HG03520 (cell line): ENCODE results near the gene UBAP1.
"Not testable (repeated sequence)": the region's sequence is repeated elsewhere in the genome, so short reads cannot be mapped to it uniquely, and the experiment has no call there.

Source experiments
- ATAC-seq: cut with Tn5 transposase; IDR thresholded peaks from one replicate; pipeline ENCODE4 v1.9.1; 2021; ENCODE audit warnings: mild to moderate bottlenecking, moderate library complexity; ENCODE audit not compliant: unreplicated experiment

UBAP1 gene

DNA sequence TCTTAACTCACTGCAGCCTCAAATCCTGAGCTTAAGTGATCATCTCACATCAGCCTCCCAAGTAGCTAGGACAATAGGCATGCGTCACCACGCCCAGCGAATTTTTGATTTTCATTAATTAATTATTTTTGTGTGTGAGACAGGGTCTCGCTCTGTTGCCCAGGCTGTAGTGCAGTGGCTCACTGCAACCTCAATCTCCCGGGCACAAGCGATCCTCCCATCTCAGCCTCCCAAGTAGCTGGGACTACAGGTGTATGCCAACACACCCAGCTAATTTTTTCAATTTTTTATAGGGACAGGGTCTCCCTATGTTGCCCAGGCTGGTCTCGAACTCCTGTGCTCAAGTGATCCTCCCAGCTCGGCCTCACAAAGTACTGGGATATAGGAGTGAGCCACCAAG, 41.4 kb downstream of the UBAP1 start:
- no peak for ATAC-seq

DNA sequence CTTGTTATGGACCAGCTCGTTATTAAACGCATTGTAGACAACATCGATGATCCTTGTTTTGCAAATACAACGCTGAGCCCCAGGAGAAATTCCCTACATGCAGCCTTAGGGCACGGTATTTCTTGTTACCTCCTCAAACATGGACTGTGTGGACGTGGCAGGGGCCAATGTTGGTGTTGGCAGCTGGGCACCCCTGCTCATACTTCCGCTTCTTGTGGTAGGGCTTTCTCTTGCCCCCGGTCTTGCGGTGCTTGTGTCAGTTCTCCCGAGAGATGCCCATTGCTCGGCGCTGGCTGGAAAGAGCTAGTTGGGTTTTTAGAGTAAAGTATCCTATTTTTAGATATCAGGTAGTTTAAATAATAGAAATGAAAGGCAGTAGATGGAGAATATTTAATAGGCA, 45.5 kb downstream of the UBAP1 start:
- no peak for ATAC-seq

- ATAC-seq, result not testable (repeated sequence)
Observed at GRCh38 chr9:34226144-34226760, 47.4 kb downstream of the UBAP1 start.

GRCh38 chr9:34227445-34227844, 48.6 kb downstream of the UBAP1 start:
- ATAC-seq, result no peak

DNA sequence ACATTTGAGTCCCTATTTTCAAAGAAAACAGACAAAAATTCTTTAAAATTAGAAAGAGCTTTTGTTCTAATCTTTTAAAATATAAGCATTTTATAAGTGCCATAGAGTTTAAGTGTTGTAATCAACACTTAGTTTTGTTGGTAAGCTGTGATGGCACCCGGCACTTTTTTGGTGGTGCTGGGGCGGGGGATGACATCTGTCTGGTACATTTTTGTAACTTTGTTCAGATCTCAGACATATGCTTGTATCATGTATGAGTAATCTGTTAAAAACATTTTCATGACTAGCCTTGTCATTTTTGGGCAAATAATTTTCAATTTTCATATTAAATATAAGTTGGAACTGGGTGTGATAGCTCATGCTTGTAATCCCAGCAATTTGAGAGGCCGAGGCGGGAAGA, 51.7 kb downstream of the UBAP1 start:
- ATAC-seq, result no peak

- no peak for ATAC-seq
Observed at GRCh38 chr9:34232201-34232600, 53.4 kb downstream of the UBAP1 start.

DNA sequence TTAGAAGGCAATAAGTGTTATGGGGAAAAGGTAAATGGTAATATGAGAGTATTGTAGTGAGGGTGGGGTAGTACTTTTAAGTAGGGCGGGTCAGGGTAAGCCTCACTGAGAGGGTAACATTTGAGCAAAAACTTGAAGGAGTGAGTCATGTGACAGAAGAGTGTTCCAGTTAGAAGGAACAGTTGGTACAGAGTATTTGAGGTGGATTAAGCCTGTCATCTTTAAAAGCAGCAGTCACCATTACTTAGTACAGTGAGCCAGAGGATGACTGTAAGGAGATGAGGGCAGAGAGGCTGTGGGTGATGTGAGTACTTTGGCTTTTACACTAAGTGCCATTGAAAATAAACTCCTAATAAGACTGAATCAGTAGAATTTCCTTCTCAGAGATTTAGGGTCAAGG, 54.8 kb downstream of the UBAP1 start:
- ATAC-seq, result no peak

- ATAC-seq, result no peak
Observed at GRCh38 chr9:34237836-34238235, 59.0 kb downstream of the UBAP1 start.

GRCh38 chr9:34240006-34240405, 61.2 kb downstream of the UBAP1 start:
- ATAC-seq, result no peak

DNA sequence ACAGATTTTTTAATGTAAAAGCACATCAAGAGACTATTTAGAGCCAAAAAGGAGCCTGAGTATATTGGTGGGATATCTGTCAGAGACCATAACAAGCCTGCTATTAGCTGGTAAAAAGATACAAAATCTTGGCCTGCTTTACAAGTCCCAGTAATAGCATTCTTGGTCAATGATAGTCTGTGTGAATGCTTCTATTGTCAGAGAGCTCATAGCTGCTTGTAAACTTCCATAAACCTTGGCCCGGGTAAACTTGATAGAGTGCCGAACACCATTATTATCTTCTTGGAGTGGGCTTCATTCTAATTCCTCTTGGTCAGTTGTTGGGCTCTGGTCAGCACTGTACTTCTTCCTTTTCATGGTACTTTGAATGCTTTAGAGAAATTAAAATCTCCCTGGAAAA, 64.0 kb downstream of the UBAP1 start:
- no peak for ATAC-seq

- ATAC-seq, result not testable (repeated sequence)
Observed at GRCh38 chr9:34245212-34245611, 66.4 kb downstream of the UBAP1 start.

- no peak for ATAC-seq
Observed at GRCh38 chr9:34246453-34246852, 67.6 kb downstream of the UBAP1 start.

DNA sequence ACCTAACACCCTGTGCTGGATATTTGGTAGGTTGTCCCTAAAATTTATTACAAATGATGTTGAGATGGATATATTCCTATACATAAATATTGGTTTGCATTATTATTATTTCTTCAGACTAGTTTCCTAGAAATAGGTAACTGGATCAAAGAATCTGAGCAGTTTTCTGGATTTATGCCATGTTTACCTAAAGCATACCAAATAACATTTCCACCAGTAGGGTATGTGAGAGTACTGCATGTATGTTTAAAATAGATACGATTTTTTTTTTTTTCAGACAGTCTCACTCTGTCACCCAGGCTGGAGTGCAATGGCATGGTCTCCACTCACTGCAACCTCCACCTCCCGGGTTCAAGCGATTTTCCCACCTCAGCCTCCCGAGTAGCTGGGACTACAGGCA, 68.9 kb downstream of the UBAP1 start:
- not testable (repeated sequence) for ATAC-seq

DNA sequence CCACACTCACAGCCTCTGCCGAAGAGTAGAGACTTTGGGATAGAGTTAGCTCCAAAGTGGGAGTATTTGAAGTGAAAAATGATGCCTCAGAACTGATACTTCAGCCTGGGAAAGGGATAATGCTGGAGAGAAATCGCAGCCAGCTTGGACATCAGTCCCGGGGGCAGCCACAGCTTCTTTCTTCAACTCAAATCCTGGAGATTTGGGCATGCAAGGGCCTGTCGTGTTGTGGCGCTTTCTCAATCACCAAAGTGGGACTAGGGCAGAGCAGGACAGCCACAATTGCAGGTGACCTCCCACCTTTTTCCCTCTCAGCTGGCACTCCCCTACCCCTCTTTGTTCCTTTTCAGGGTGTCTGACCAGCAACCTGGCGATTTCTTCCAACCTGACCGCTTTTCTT, 70.4 kb downstream of the UBAP1 start:
- no peak for ATAC-seq

GRCh38 chr9:34250721-34251120, 71.9 kb downstream of the UBAP1 start:
- no peak for ATAC-seq

DNA sequence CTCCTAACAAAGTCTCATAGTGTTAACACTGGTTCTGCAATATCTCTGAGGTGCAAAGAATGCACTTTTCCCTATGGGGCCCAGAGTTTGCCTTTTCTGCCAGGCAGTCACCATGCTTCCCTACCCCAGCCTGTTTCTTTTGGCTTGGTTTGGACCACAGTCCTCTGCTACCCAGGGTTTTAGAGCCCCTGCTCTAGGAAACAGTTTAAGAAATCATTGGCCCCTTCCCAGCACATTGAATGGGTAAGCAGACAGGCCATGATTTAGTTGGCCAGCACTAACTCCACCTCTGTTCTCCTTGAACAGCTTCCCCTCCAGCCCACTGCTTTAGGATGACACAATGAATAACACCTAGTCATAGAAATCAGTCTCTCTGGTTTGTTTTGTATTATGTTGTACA, 73.2 kb downstream of the UBAP1 start:
- ATAC-seq, result no peak

- ATAC-seq, result no peak
Observed at GRCh38 chr9:34252670-34253459, 74.0 kb downstream of the UBAP1 start.

DNA sequence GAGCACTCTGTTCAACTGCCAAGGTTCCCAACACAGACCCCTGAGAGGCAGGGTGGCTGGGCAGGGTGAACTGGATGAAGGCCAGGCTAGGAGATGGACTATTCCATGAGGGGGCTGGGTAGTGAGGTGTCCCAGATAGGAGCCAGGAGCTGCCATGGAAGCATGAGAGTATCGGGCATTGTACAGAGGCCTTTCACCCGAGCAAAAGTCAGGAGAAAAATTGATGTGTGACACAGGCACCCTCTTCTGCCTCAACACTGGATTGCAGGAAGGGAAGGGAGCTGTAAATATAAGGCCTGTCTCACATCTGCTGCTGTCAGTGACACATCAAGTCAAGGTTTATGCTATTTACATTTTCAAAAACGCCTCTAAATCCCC, 74.6 kb downstream of the UBAP1 start:
- ATAC-seq, result no peak

DNA sequence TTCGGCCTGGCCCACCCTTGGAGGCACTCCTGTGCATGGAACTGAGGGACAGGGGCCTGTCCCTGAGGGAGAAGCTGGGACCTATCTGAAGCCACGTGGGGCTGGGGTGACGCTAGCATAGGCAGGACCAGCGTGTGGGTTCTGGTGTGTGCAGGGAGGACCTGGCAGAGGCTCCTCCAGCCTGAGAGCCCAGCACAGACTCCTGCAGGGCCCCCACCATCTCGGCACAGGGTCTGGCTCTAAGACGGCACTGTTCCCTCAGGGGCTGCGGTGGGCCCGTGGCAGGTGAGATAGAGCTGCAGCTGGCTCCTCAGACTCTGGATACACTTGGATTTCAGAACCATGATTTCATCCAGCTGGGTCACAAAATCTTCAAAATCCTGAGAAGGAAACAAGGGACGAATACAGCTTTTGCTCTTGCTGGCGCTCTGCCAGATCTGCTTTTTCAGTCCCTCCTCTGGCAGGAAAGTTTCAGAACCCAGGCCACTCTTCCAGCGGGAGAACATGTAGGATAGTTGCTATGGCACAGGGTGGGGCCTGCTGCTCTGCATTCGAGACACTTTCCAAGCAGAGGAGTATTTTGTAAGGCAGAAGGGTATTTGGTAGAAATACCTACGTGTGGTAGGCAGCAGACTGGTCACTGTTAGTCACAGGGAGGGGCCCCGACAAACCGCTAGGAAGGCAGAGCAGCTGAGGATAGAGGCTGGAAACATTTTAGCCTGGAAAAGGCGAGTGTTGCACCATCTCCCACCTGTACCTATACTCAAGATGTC, 75.5 kb downstream of the UBAP1 start:
- no peak for ATAC-seq

DNA sequence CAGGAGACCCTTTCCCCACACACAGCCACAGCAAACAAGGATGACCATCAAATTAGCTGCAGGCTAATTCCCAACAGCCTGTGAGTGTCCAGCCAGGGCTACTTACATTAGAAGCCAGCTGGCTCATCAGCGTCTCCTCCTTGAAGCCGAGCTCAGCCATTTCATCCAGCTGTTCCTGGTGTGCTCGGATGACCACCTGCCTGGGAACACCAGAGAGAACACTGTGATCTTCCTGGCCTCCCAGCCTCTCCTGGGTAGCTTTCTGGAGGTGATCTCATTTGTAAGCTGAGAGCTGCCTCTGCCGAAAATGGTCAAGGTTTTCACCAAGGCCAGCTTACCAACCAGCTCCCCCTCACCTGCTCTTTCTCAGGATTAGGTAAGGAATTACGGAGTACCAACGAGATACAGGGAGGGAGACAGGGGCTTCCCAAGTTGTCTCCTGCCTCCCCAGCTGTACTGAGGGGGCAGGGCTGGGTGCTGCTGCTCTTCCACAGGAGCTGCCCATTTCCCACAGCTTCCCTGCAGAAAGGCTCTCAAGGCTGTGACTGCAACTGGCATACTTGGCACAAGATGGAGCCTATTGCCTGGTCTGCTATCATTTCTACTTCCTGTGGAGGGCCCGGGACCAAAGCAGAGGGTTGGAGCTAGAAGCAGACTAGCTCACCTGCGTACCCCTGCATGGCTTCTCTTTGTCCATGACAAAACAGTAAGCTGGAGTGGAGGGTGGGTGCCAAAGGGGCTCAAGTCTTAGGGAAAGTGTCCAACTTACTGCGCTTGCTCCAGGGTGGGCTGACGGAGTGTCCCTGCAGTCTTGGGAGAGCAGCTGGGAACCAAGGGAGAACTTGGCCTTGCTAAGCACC, 76.4 kb downstream of the UBAP1 start:
- no peak for ATAC-seq

GRCh38 chr9:34256104-34256503, 77.3 kb downstream of the UBAP1 start:
- ATAC-seq, result no peak
